Measurements from ENCODE around the gene POC1A.

Gene POC1A

GRCh38 chr3:52188556-52188955 is 34.3 kb upstream of the POC1A start:
- H3K9ac ChIP-seq (ENCODE audit: low read length), result no peak overlapping the region
- H3K9me3 ChIP-seq (ENCODE audit: control insufficient read depth, low read length), result no peaks in the 10 kb centered on the region
- no peak overlapping the region for H3K27ac ChIP-seq (ENCODE audit: low read length, poor library complexity, severe bottlenecking)
- H2AFZ ChIP-seq (ENCODE audit: low read depth, low read length), result no peak overlapping the region
- no peak overlapping the region for H2AK5ac ChIP-seq (ENCODE audit: low read length, severe bottlenecking)
- H3K14ac ChIP-seq (ENCODE audit: low read length in 2 of 2), result no peak overlapping the region
- H4K91ac ChIP-seq (ENCODE audit: low read length), result no peak overlapping the region
- no peak overlapping the region for H2BK15ac ChIP-seq (ENCODE audit: low read depth, poor library complexity, severe bottlenecking)
- no peak overlapping the region for H3K4me3 ChIP-seq (ENCODE audit: insufficient read depth in 1 of 2, low read depth in 1 of 2, low read length in 2 of 2)
- H3K23ac ChIP-seq (ENCODE audit: low read length in 2 of 2), result no peak overlapping the region
- H2BK120ac ChIP-seq (ENCODE audit: low read depth, low read length), result no peak overlapping the region
- 90% methylated on average over 1 of the region's 1 CpG for WGBS
- no peaks in the 10 kb centered on the region for H3K27me3 ChIP-seq (ENCODE audit: control insufficient read depth in 1 of 2, insufficient read depth in 1 of 2, low read length in 2 of 2)
- no peak overlapping the region for H4K8ac ChIP-seq (ENCODE audit: low read length)
- H3K4me1 ChIP-seq (ENCODE audit: control insufficient read depth, insufficient read depth, low read depth, low read length), result peaks cover 7% of the 10 kb centered on the region
- H3K36me3 ChIP-seq (ENCODE audit: control insufficient read depth in 1 of 2, insufficient read depth in 2 of 2, low read depth in 1 of 2, low read length in 2 of 2), result peaks cover 0 to 2% of the 10 kb centered on the region in 2 experiments
- no peak overlapping the region for H2BK5ac ChIP-seq (ENCODE audit: low read depth, low read length, poor library complexity, severe bottlenecking)
- H3K4me2 ChIP-seq (ENCODE audit: low read length, poor library complexity, severe bottlenecking), result no peak overlapping the region
- H2BK12ac ChIP-seq (ENCODE audit: low read length in 2 of 2), result no peak overlapping the region
- H3K79me1 ChIP-seq (replicated peaks; ENCODE audit: low read length, poor library complexity, severe bottlenecking), result no peaks in the 10 kb centered on the region
- no peak overlapping the region for H3K4ac ChIP-seq (ENCODE audit: low read depth in 1 of 2, low read length in 2 of 2)
- no peak overlapping the region for H3K18ac ChIP-seq (ENCODE audit: low read depth in 1 of 2, low read length in 2 of 2)
- DNase-seq, result no peak

- Histone ChIP-seq H2BK120ac (ENCODE audit: low read depth, low read length) (no peak overlapping the region), H3K18ac (ENCODE audit: low read depth in 1 of 2, low read length in 2 of 2) (no peak overlapping the region), H3K4me1 (ENCODE audit: control insufficient read depth, insufficient read depth, low read depth, low read length) (peaks cover under 1% of the 10 kb centered on the region), H2AFZ (ENCODE audit: low read depth, low read length) (no peak overlapping the region), H3K27me3 (ENCODE audit: control insufficient read depth in 1 of 2, insufficient read depth in 1 of 2, low read length in 2 of 2) (no peaks in the 10 kb centered on the region), H3K14ac (ENCODE audit: low read length in 2 of 2) (no peak overlapping the region), H2BK15ac (ENCODE audit: low read depth, poor library complexity, severe bottlenecking) (no peak overlapping the region), H3K9me3 (ENCODE audit: control insufficient read depth, low read length) (no peaks in the 10 kb centered on the region), H3K79me1 (replicated peaks; ENCODE audit: low read length, poor library complexity, severe bottlenecking) (no peaks in the 10 kb centered on the region), H3K4me2 (ENCODE audit: low read length, poor library complexity, severe bottlenecking) (no peak overlapping the region), H3K4ac (ENCODE audit: low read depth in 1 of 2, low read length in 2 of 2) (no peak overlapping the region), H3K4me3 (ENCODE audit: insufficient read depth in 1 of 2, low read depth in 1 of 2, low read length in 2 of 2) (no peak overlapping the region), H2BK12ac (ENCODE audit: low read length in 2 of 2) (peak overlapping the region in 1 of 2 experiments; percentile 18), H3K36me3 (ENCODE audit: control insufficient read depth in 1 of 2, insufficient read depth in 2 of 2, low read depth in 1 of 2, low read length in 2 of 2) (no peaks in the 10 kb centered on the region), H3K27ac (ENCODE audit: low read length, poor library complexity, severe bottlenecking) (no peak overlapping the region), H4K8ac (ENCODE audit: low read length) (no peak overlapping the region), H3K9ac (ENCODE audit: low read length) (no peak overlapping the region), H4K91ac (ENCODE audit: low read length) (no peak overlapping the region), H2AK5ac (ENCODE audit: low read length, severe bottlenecking) (no peak overlapping the region), H3K23ac (ENCODE audit: low read length in 2 of 2) (no peak overlapping the region), H2BK5ac (ENCODE audit: low read depth, low read length, poor library complexity, severe bottlenecking) (no peak overlapping the region)
- WGBS, result 86% methylated on average over 9 of the region's 9 CpGs
- DNase-seq, result no peak
These were observed 32.5 kb upstream of the POC1A start for GRCh38 chr3:52186729-52187128.

- Histone ChIP-seq H2AFZ (ENCODE audit: low read depth, low read length) (no peak overlapping the region), H3K23ac (ENCODE audit: low read length in 2 of 2) (no peak overlapping the region), H2BK12ac (ENCODE audit: low read length in 2 of 2) (no peak overlapping the region), H3K4me3 (ENCODE audit: insufficient read depth in 1 of 2, low read depth in 1 of 2, low read length in 2 of 2) (no peak overlapping the region), H3K27ac (ENCODE audit: low read length, poor library complexity, severe bottlenecking) (no peak overlapping the region), H3K36me3 (ENCODE audit: control insufficient read depth in 1 of 2, insufficient read depth in 2 of 2, low read depth in 1 of 2, low read length in 2 of 2) (no peaks in the 10 kb centered on the region), H3K18ac (ENCODE audit: low read depth in 1 of 2, low read length in 2 of 2) (no peak overlapping the region), H2AK5ac (ENCODE audit: low read length, severe bottlenecking) (no peak overlapping the region), H3K4me1 (ENCODE audit: control insufficient read depth, insufficient read depth, low read depth, low read length) (peaks cover 3% of the 10 kb centered on the region), H3K4me2 (ENCODE audit: low read length, poor library complexity, severe bottlenecking) (no peak overlapping the region), H3K4ac (ENCODE audit: low read depth in 1 of 2, low read length in 2 of 2) (no peak overlapping the region), H3K9me3 (ENCODE audit: control insufficient read depth, low read length) (no peaks in the 10 kb centered on the region), H4K8ac (ENCODE audit: low read length) (peak overlapping the region; percentile 40), H3K27me3 (ENCODE audit: control insufficient read depth in 1 of 2, insufficient read depth in 1 of 2, low read length in 2 of 2) (no peaks in the 10 kb centered on the region), H2BK5ac (ENCODE audit: low read depth, low read length, poor library complexity, severe bottlenecking) (no peak overlapping the region), H4K91ac (ENCODE audit: low read length) (no peak overlapping the region), H2BK120ac (ENCODE audit: low read depth, low read length) (no peak overlapping the region), H3K79me1 (replicated peaks; ENCODE audit: low read length, poor library complexity, severe bottlenecking) (no peaks in the 10 kb centered on the region), H3K14ac (ENCODE audit: low read length in 2 of 2) (no peak overlapping the region), H2BK15ac (ENCODE audit: low read depth, poor library complexity, severe bottlenecking) (no peak overlapping the region), H3K9ac (ENCODE audit: low read length) (no peak overlapping the region)
- WGBS, result 82% methylated on average over 3 of the region's 3 CpGs
- no peak for DNase-seq
These were observed 31.6 kb upstream of the POC1A start for GRCh38 chr3:52185837-52186236.

GRCh38 chr3:52185311-52185710 is 31.1 kb upstream of the POC1A start:
- no peak overlapping the region for H3K9ac ChIP-seq (ENCODE audit: low read length)
- H3K4me2 ChIP-seq (ENCODE audit: low read length, poor library complexity, severe bottlenecking), result no peak overlapping the region
- no peak overlapping the region for H3K18ac ChIP-seq (ENCODE audit: low read depth in 1 of 2, low read length in 2 of 2)
- no peak overlapping the region for H2AK5ac ChIP-seq (ENCODE audit: low read length, severe bottlenecking)
- no peak overlapping the region for H2BK5ac ChIP-seq (ENCODE audit: low read depth, low read length, poor library complexity, severe bottlenecking)
- H3K23ac ChIP-seq (ENCODE audit: low read length in 2 of 2), result no peak overlapping the region
- no peak overlapping the region for H2BK15ac ChIP-seq (ENCODE audit: low read depth, poor library complexity, severe bottlenecking)
- DNase-seq, result no peak
- H2BK12ac ChIP-seq (ENCODE audit: low read length in 2 of 2), result no peak overlapping the region
- no peak overlapping the region for H2AFZ ChIP-seq (ENCODE audit: low read depth, low read length)
- H2BK120ac ChIP-seq (ENCODE audit: low read depth, low read length), result no peak overlapping the region
- H4K91ac ChIP-seq (ENCODE audit: low read length), result no peak overlapping the region
- H4K8ac ChIP-seq (ENCODE audit: low read length), result no peak overlapping the region
- no peaks in the 10 kb centered on the region for H3K79me1 ChIP-seq (replicated peaks; ENCODE audit: low read length, poor library complexity, severe bottlenecking)
- H3K14ac ChIP-seq (ENCODE audit: low read length in 2 of 2), result peak overlapping the region in 1 of 2 experiments; percentile 41
- H3K27me3 ChIP-seq (ENCODE audit: control insufficient read depth in 1 of 2, insufficient read depth in 1 of 2, low read length in 2 of 2), result no peaks in the 10 kb centered on the region
- 96% methylated on average over 6 of the region's 6 CpGs for WGBS
- no peaks in the 10 kb centered on the region for H3K36me3 ChIP-seq (ENCODE audit: control insufficient read depth in 1 of 2, insufficient read depth in 2 of 2, low read depth in 1 of 2, low read length in 2 of 2)
- H3K4me1 ChIP-seq (ENCODE audit: control insufficient read depth, insufficient read depth, low read depth, low read length), result peaks cover 3% of the 10 kb centered on the region
- no peaks in the 10 kb centered on the region for H3K9me3 ChIP-seq (ENCODE audit: control insufficient read depth, low read length)
- H3K4me3 ChIP-seq (ENCODE audit: insufficient read depth in 1 of 2, low read depth in 1 of 2, low read length in 2 of 2), result no peak overlapping the region
- no peak overlapping the region for H3K4ac ChIP-seq (ENCODE audit: low read depth in 1 of 2, low read length in 2 of 2)
- H3K27ac ChIP-seq (ENCODE audit: low read length, poor library complexity, severe bottlenecking), result no peak overlapping the region

Data from mesenchymal stem cell (in vitro differentiated cells and primary cell).